H1 (cell line): ENCODE results near the gene HSD17B8. TPM values are rescaled to one million over a fixed set of nuclear protein-coding genes. Genes with fewer than 3 reads are reported as not detected.

Source experiments
- CTCF ChIA-PET: fragments of 300-600 bp; sonication (Branson Sonifier 250); formaldehyde crosslinking; loops from one replicate; lab custom pipeline; 2021; ENCODE audit not compliant: partially characterized antibody; lab: Charles Lee
- POLR2A ChIA-PET: fragments of 300-600 bp; sonication (Branson Sonifier 250); formaldehyde crosslinking; loops from one replicate; lab custom pipeline; 2021; ENCODE audit warnings: inconsistent platforms; ENCODE audit not compliant: partially characterized antibody; lab: Charles Lee
- DNase-seq, 2 experiments: peaks; one replicate each; pipeline versions ENCODE4 v3.0.0 to v3.0.0-alpha.2; 2010 to 2022; ENCODE audit warnings: low spot score in 2 of 2, low read depth in 1 of 2, mixed read lengths in 1 of 2
- FAIRE-seq: peaks from 2 replicates; lab custom pipeline; 2011; peaks lifted over from hg19 to GRCh38; lab: Jason Lieb, UNC
- H2AFZ ChIP-seq: 2 replicates; pipeline ENCODE4 v1.8.1; 2012; ENCODE audit warnings: low read length, inconsistent platforms
- H2AK5ac ChIP-seq: 2 replicates; pipeline ENCODE4 v1.6.1; 2013; ENCODE audit warnings: low read depth, low read length
- H2BK120ac ChIP-seq: replicated peaks from 2 replicates; pipeline ENCODE3; 2013; ENCODE audit warnings: low read depth, low read length, inconsistent platforms
- H2BK12ac ChIP-seq: 2 replicates; pipeline ENCODE4 v1.6.1; 2013; ENCODE audit warnings: low read depth, low read length
- H2BK15ac ChIP-seq: 2 replicates; pipeline ENCODE4 v1.6.1; 2013; ENCODE audit warnings: low read length
- H2BK20ac ChIP-seq: 2 replicates; pipeline ENCODE4 v1.6.1; 2013; ENCODE audit warnings: low read length
- H2BK5ac ChIP-seq: 2 replicates; pipeline ENCODE4 v1.6.1; 2013; ENCODE audit warnings: low read depth, low read length
- H3K14ac ChIP-seq: 2 replicates; pipeline ENCODE4 v1.6.1; 2013; ENCODE audit warnings: inconsistent platforms; ENCODE audit not compliant: insufficient read length
- H3K18ac ChIP-seq: 2 replicates; pipeline ENCODE4 v1.6.1; 2013; ENCODE audit warnings: low read length; ENCODE audit errors: extremely low read depth
- H3K23ac ChIP-seq: 2 replicates; pipeline ENCODE4 v1.6.1; 2013; ENCODE audit warnings: inconsistent platforms; ENCODE audit not compliant: insufficient read length
- H3K23me2 ChIP-seq: 2 replicates; pipeline ENCODE4 v1.6.1; 2013; ENCODE audit warnings: low read depth, low read length
- H3K27ac ChIP-seq: 2 replicates; pipeline ENCODE4 v1.6.1; 2011; ENCODE audit warnings: low read depth, low read length, inconsistent platforms
- H3K27me3 ChIP-seq, 4 experiments: replicated peaks in 1 of 4; 1 replicate in 1 of 4; 2 replicates in 3 of 4; pipeline versions ENCODE4 v1.6.1 to v1.8.1; 2011 to 2013; ENCODE audit warnings: low read length in 3 of 4, mild to moderate bottlenecking in 3 of 4, inconsistent platforms in 2 of 4, mixed read lengths in 2 of 4, moderate library complexity in 1 of 4; ENCODE audit not compliant: control insufficient read depth in 3 of 4, insufficient read depth in 3 of 4; ENCODE audit errors: extremely low read depth in 1 of 4
- H3K36me3 ChIP-seq, 4 experiments: 2 replicates each; pipeline versions ENCODE4 v1.6.1 to v1.8.1; 2011 to 2013; ENCODE audit warnings: mild to moderate bottlenecking in 4 of 4, low read length in 3 of 4, moderate library complexity in 2 of 4, control low read depth in 1 of 4, inconsistent platforms in 1 of 4; ENCODE audit not compliant: insufficient read depth in 4 of 4, control insufficient read depth in 2 of 4
- H3K4ac ChIP-seq: replicated peaks from 2 replicates; pipeline ENCODE3; 2013; ENCODE audit warnings: low read length, low read depth, mixed read lengths, inconsistent platforms; ENCODE audit not compliant: insufficient read length
- H3K4me1 ChIP-seq, 4 experiments: replicated peaks in 1 of 4; 1 replicate in 1 of 4; 2 replicates in 3 of 4; pipeline versions ENCODE4 v1.6.1 to v1.8.1; 2011 to 2013; ENCODE audit warnings: low read length in 3 of 4, inconsistent platforms in 2 of 4, mixed read lengths in 1 of 4; ENCODE audit not compliant: insufficient read depth in 4 of 4, control insufficient read depth in 3 of 4
- H3K4me2 ChIP-seq, 2 experiments: 2 replicates each; pipeline versions ENCODE4 v1.6.1 to v1.8.1; 2011 to 2013; ENCODE audit warnings: low read depth in 2 of 2, low read length in 2 of 2, control low read depth in 1 of 2, inconsistent platforms in 1 of 2, mild to moderate bottlenecking in 1 of 2; ENCODE audit not compliant: insufficient read depth in 1 of 2
- H3K4me3 ChIP-seq, 4 experiments: fragments of 200-600, 300-600 bp in 1 of 4; sonication (generic), shearing (Covaris generic), sonication (Bioruptor Twin) in 1 of 4; 2 replicates each; pipeline versions ENCODE4 v1.5.1 to v1.8.1; 2011 to 2016; ENCODE audit warnings: low read length in 4 of 4, low read depth in 3 of 4, control low read depth in 2 of 4, inconsistent platforms in 2 of 4, mild to moderate bottlenecking in 2 of 4, mixed read lengths in 1 of 4, moderate library complexity in 1 of 4; ENCODE audit not compliant: insufficient read depth in 2 of 4; ENCODE audit errors: extremely low read depth in 1 of 4
- H3K56ac ChIP-seq: replicated peaks from 2 replicates; pipeline ENCODE3; 2013; ENCODE audit warnings: low read depth, mild to moderate bottlenecking, mixed read lengths, low read length, inconsistent platforms; ENCODE audit not compliant: insufficient read length
- H3K79me1 ChIP-seq: 2 replicates; pipeline ENCODE4 v1.6.1; 2013; ENCODE audit warnings: low read depth, low read length, control low read depth
- H3K79me2 ChIP-seq, 2 experiments: 2 replicates each; pipeline versions ENCODE4 v1.6.1 to v1.8.1; 2012 to 2013; ENCODE audit warnings: low read length in 2 of 2, mild to moderate bottlenecking in 2 of 2, inconsistent platforms in 1 of 2; ENCODE audit not compliant: insufficient read depth in 2 of 2, control insufficient read depth in 1 of 2
- H3K9ac ChIP-seq, 4 experiments: replicated peaks in 1 of 4; 1 replicate in 1 of 4; 2 replicates in 3 of 4; pipeline versions ENCODE4 v1.6.1 to v1.8.1; 2011 to 2013; ENCODE audit warnings: low read depth in 3 of 4, low read length in 3 of 4, control low read depth in 2 of 4, mild to moderate bottlenecking in 2 of 4, moderate library complexity in 2 of 4, inconsistent platforms in 1 of 4; ENCODE audit errors: extremely low read depth in 1 of 4
- H3K9me3 ChIP-seq, 2 experiments: 2 replicates each; pipeline versions ENCODE4 v1.6.1 to v1.8.1; 2012 to 2013; ENCODE audit warnings: mild to moderate bottlenecking in 2 of 2, moderate library complexity in 2 of 2, control low read depth in 1 of 2, inconsistent platforms in 1 of 2, low read depth in 1 of 2, low read length in 1 of 2, mixed read lengths in 1 of 2; ENCODE audit not compliant: insufficient read depth in 2 of 2
- H4K20me1 ChIP-seq, 2 experiments: replicated peaks in 1 of 2; 2 replicates each; pipeline versions ENCODE3 to v1.8.1; 2011 to 2013; ENCODE audit warnings: inconsistent platforms in 2 of 2, low read length in 2 of 2, mild to moderate bottlenecking in 1 of 2; ENCODE audit not compliant: insufficient read depth in 2 of 2, control insufficient read depth in 1 of 2
- H4K5ac ChIP-seq: 2 replicates; pipeline ENCODE4 v1.6.1; 2013; ENCODE audit warnings: low read length, low read depth, mixed read lengths, inconsistent platforms; ENCODE audit not compliant: insufficient read length
- H4K8ac ChIP-seq: 2 replicates; pipeline ENCODE4 v1.8.0; 2013; ENCODE audit warnings: mild to moderate bottlenecking, moderate library complexity, low read length, inconsistent platforms; ENCODE audit not compliant: insufficient read depth; ENCODE audit errors: extremely low read depth
- H4K91ac ChIP-seq: replicated peaks from 2 replicates; pipeline ENCODE3; 2013; ENCODE audit warnings: low read length, mixed read lengths, inconsistent platforms; ENCODE audit not compliant: insufficient read length
- EP300 ChIP-seq, 2 experiments: IDR thresholded peaks; 1 replicate in 1 of 2; 2 replicates in 1 of 2; pipeline ENCODE4 v1.6.1; 2011 to 2012; ENCODE audit warnings: low read depth in 2 of 2, low read length in 2 of 2, mild to moderate bottlenecking in 2 of 2, borderline replicate concordance in 1 of 2, inconsistent platforms in 1 of 2, moderate library complexity in 1 of 2
- YY1 ChIP-seq: IDR thresholded peaks from 2 replicates; pipeline ENCODE4 v1.6.1; 2011; ENCODE audit warnings: low read depth, mild to moderate bottlenecking, low read length
- WGBS, 2 experiments: shearing (Covaris generic) in 1 of 2; methylation state at CpG; one replicate each; pipeline versions ENCODE4 v1.1.6 to v1.1.7; 2013 to 2015; ENCODE audit warnings: low lambda C conversion rate in 2 of 2, mixed read lengths in 2 of 2, inconsistent platforms in 1 of 2, low coverage in 1 of 2, missing lambda C conversion rate in 1 of 2; ENCODE audit not compliant: insufficient replicate concordance in 2 of 2, insufficient coverage in 1 of 2, insufficient read length in 1 of 2; ENCODE audit errors: extremely low coverage in 1 of 2, missing lambda C conversion rate in 1 of 2; 5-methylcytosine and 5-hydroxymethylcytosine counted together
- polyA plus RNA-seq, 7 experiments: library from polyadenylated mRNA; depleted of rRNA in 3 of 7; stranded (reverse) in 5 of 7; unstranded in 2 of 7; fragments of >200 nt in 5 of 7; fragments of 200-250 nt in 2 of 7; gene quantifications; 1 replicate in 5 of 7; 2 replicates in 1 of 7; 4 replicates in 1 of 7; pipeline versions ENCODE4 v1.2.1 to v1.2.3, GENCODE V29; 2011 to 2013; ENCODE audit warnings: missing spikeins in 2 of 7, mixed read lengths in 2 of 7
- total RNA-seq: library from RNA; stranded (reverse); fragmentation: NEBNext Ultra II Directional; extraction: Animal tissue kit (Norgen Biotek cat#: 25700); gene quantifications from 2 replicates; pipeline ENCODE4 v1.2.1, GENCODE V29; 2021

HSD17B8 gene
- total and polyA plus RNA-seq, 2 of the 8 experiments (the other 6 are each of a cell fraction or from before 2014, with no cell fraction given), result 3.3 to 17.1 TPM

DNA sequence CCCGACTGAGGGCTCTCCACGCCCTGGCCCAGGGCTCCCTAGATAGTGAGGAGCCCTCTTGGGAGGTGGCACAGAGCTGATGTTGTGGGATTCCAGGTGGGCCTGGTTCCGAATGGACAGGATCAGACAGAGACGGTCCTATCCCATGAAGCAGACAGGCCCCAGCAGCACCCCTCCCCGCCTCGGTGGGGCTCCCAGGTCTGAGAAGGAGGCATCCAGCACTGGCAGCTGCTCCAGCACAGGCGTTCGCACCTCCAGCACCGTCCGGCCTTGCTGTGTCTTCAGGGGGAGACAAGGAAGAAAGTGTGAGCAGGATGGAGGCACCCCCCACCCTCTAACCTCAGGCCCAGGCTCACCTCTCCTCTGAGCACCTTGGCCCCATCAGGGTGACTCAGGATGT is 40.9 kb upstream of the HSD17B8 start:
- peaks cover 7% of the 10 kb centered on the region; the same call in 1 of the 2 replicates for H3K23me2 ChIP-seq
- H2BK15ac ChIP-seq, result 0 out of 2 replicates have a peak overlapping the region, but pooled peaks have one; percentile 4
- no peak for TF ChIP-seq EP300 (IDR thresholded peaks at IDR 0.05; ENCODE audit: borderline replicate concordance in 1 of 2, low read depth in 2 of 2, low read length in 2 of 2)
- no peak for TF ChIP-seq YY1
- TF ChIP-seq, all 59 proteins: peak for 0
- DNase-seq (no peak), FAIRE-seq (no peak)
- Histone ChIP-seq H4K91ac (no peak overlapping the region), H3K56ac (no peak overlapping the region), H3K23ac (no peak overlapping the region), H2AK5ac (no peak overlapping the region), H2BK12ac (no peak overlapping the region; the same call in 1 of the 2 replicates), H3K4me2 (no peak overlapping the region), H3K79me1 (no peaks in the 10 kb centered on the region), H3K27ac (no peak overlapping the region), H3K14ac (no peak overlapping the region), H4K8ac (no peak overlapping the region; the same call in 1 of the 2 replicates), H3K4me3 (no peak overlapping the region), H3K36me3 (no peaks in the 10 kb centered on the region), H2AFZ (no peak overlapping the region), H2BK20ac (no peak overlapping the region), H3K79me2 (no peaks in the 10 kb centered on the region), H2BK5ac (no peak overlapping the region), H3K9me3 (no peaks in the 10 kb centered on the region), H2BK120ac (no peak overlapping the region), H4K5ac (no peak overlapping the region), H3K27me3 (peaks cover 0 to 8% (median 2%) of the 10 kb centered on the region in 4 experiments; a peak in 4 of 7 replicates), H3K4ac (no peak overlapping the region), H4K20me1 (no peaks in the 10 kb centered on the region), H3K9ac (no peak overlapping the region), H3K18ac (no peak overlapping the region), H3K4me1 (peaks cover 0 to 6% (median 2%) of the 10 kb centered on the region in 4 experiments; a peak in 6 of 7 replicates)
- ChIA-PET POLR2A (interaction anchor here (1.2 to 4.0 kb wide), 5 partner anchors 13 to 191 kb away, joined by 3 to 22 read pairs (median 8); partner anchors contain the start of gene COL11A2), CTCF (interaction anchor here (0.8 to 9.5 kb wide), 13 partner anchors 10 to 179 kb away, joined by 3 to 74 read pairs (median 5); no protein-coding TSS in a partner anchor)
- 87% methylated on average over 10 of the region's 10 CpGs; no CpG with 5 or more reads in 1 of the 2 experiments for WGBS, 2 experiments
